ENCODE results near the gene OLIG2. TPM values are rescaled to one million over a fixed set of nuclear protein-coding genes. Genes with fewer than 3 reads are reported as not detected.

OLIG2 gene
- total RNA-seq, 4 donors from 2014 or later: not detected

DNA sequence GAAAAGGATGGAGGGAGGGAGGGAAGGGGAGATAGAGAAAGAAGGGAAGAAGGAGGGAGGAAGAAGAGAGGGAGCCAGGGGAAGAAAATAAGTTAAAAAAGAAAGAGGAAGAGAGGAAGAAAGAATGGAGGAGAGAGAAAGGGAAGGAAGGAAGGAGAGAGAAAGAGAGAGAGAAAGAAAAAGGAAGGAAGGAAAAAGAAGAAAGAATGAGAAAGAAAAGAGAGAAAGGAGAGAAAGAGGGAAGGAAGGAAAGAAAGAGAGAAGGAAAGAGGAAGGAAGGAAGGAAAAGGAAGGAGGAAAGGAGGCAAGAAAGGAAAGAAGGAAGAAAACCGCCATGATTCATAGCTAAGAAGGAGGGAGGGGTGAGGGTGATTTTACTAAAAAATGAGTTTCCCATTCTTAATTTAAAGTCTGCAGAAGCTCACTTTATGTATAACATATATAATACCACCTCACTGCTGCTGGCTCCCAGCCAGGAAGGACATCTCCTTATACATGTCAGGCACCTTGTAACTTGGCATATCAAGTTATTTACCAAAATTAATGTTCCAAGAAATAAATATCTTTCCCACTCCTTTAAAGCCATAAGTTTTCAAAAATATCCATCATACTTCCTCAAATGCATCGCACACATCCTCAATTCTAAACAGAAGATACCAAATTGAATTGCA is 46.0 kb upstream of the OLIG2 start:
- 31 to 53% methylated on average over 2 of the region's 2 CpGs for WGBS, 2 donors (ENCODE audit: low coverage in 1 of 2)
- no peaks in the 10 kb centered on the region for H3K36me3 ChIP-seq
- H3K27ac ChIP-seq: no peak overlapping the region

DNA sequence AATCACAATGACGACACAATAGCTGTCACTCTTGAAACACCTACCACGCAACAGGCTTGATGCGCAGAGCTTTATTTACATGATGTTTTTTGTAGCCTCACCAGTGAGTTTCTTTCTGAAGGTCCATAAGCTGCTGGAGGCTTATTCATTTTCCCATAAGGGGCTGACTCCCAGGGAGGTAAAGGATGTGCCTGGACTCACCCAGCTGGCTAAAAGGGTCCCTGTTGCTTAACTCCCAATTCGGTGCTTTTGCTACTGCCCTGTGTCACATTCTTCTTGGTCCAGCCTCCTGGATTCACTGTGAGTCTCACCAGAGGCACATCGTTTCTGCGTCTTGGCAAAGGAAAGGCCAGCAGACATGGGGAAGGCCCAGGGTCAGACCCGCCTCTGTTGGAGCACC is 44.6 kb upstream of the OLIG2 start:
- H3K4me1 ChIP-seq: no peaks in the 10 kb centered on the region
- no peak overlapping the region for H3K27ac ChIP-seq
- H3K36me3 ChIP-seq: no peaks in the 10 kb centered on the region
- H3K27me3 ChIP-seq: peaks cover 44% of the 10 kb centered on the region
- 85 to 93% methylated on average over 2 to 5 of the region's 7 CpGs for WGBS, 2 donors (ENCODE audit: low coverage in 1 of 2)
- no peak for ATAC-seq
- H3K4me3 ChIP-seq: no peak overlapping the region
- TF ChIP-seq POLR2AphosphoS5 (IDR thresholded peaks at IDR 0.05) (no peak), EP300 (IDR thresholded peaks at IDR 0.05) (no peak), POLR2A (IDR thresholded peaks at IDR 0.05) (no peak)
- TF ChIP-seq, protein P1, sequence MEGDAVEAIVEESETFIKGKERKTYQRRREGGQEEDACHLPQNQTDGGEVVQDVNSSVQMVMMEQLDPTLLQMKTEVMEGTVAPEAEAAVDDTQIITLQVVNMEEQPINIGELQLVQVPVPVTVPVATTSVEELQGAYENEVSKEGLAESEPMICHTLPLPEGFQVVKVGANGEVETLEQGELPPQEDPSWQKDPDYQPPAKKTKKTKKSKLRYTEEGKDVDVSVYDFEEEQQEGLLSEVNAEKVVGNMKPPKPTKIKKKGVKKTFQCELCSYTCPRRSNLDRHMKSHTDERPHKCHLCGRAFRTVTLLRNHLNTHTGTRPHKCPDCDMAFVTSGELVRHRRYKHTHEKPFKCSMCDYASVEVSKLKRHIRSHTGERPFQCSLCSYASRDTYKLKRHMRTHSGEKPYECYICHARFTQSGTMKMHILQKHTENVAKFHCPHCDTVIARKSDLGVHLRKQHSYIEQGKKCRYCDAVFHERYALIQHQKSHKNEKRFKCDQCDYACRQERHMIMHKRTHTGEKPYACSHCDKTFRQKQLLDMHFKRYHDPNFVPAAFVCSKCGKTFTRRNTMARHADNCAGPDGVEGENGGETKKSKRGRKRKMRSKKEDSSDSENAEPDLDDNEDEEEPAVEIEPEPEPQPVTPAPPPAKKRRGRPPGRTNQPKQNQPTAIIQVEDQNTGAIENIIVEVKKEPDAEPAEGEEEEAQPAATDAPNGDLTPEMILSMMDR (IDR thresholded peaks at IDR 0.05): no peak
- no peaks in the 10 kb centered on the region for H3K9me3 ChIP-seq

More for the DNA sequence above, 46.0 kb upstream of the OLIG2 start:
- H3K4me3 ChIP-seq: no peak overlapping the region
- ATAC-seq: no peak
- TF ChIP-seq EP300 (IDR thresholded peaks at IDR 0.05): no peak
- no peak for TF ChIP-seq POLR2A (IDR thresholded peaks at IDR 0.05)
- TF ChIP-seq POLR2AphosphoS5 (IDR thresholded peaks at IDR 0.05): no peak
- TF ChIP-seq, protein P1 (IDR thresholded peaks at IDR 0.05): no peak
- peaks cover 44% of the 10 kb centered on the region for H3K27me3 ChIP-seq
- H3K4me1 ChIP-seq: no peaks in the 10 kb centered on the region
- no peaks in the 10 kb centered on the region for H3K9me3 ChIP-seq

DNA sequence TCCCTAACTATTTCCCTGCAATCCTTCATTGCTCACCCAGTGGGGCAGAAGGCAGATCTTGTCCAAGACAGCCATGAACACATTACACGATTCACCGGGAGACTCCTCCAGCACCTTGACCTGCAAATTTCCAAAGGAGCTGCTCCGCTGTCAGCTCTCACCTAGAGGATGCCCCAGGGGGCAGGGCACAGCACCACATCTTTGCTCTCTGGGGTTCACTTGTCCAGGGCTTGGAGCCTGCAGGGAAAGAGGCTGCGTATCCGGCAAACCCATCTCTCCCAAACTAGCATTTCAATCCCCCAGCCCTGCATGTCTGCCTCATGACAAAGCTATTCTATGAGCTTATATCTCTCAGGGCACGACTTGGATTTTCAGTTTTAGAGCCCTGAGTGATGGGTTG is 35.1 kb upstream of the OLIG2 start:
- Histone ChIP-seq H3K36me3 (no peaks in the 10 kb centered on the region), H3K27me3 (peaks cover 47% of the 10 kb centered on the region), H3K4me1 (no peaks in the 10 kb centered on the region), H3K9me3 (peaks cover 0 to 20% (median 0%) of the 10 kb centered on the region in 3 donors), H3K27ac (no peak overlapping the region), H3K4me3 (no peak overlapping the region)
- TF ChIP-seq POLR2AphosphoS5 (IDR thresholded peaks at IDR 0.05) (no peak), POLR2A (IDR thresholded peaks at IDR 0.05) (no peak), EP300 (IDR thresholded peaks at IDR 0.05) (no peak)
- TF ChIP-seq, protein P1 (IDR thresholded peaks at IDR 0.05): no peak
- WGBS, 2 donors (ENCODE audit: low coverage in 1 of 2): 44% methylated on average over 5 of the region's 6 CpGs; no CpG with 5 or more reads in 1 of the 2 donors
- ATAC-seq: no peak

DNA sequence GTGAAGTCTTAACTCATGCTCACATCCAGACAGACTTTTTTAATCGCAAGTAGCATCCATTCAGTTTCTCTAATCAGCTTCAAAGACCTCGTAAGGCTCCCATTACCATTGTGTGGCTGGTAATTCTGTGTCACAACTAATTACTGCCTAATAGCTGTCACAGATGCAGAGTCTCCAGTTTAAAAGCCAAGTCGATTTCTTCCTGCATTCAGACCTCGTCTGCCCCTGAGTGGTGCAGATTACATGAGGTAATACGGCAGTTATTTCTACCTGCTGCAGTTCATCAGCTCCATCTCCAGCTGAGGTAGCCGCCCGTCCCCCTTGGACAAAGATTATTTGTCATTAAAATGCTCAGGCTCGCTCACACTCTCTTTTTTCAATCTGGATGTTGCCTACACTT is 34.4 kb upstream of the OLIG2 start:
- WGBS, 2 donors (ENCODE audit: low coverage in 1 of 2): 29 to 49% methylated on average over 7 to 8 of the region's 8 CpGs
- Histone ChIP-seq H3K27ac (no peak overlapping the region), H3K27me3 (peaks cover 48% of the 10 kb centered on the region), H3K36me3 (no peaks in the 10 kb centered on the region), H3K4me3 (no peak overlapping the region), H3K4me1 (no peaks in the 10 kb centered on the region), H3K9me3 (peaks cover 0 to 20% (median 0%) of the 10 kb centered on the region in 3 donors)
- ATAC-seq: no peak
- TF ChIP-seq, protein P1 (IDR thresholded peaks at IDR 0.05): no peak
- TF ChIP-seq POLR2A (IDR thresholded peaks at IDR 0.05): no peak
- no peak for TF ChIP-seq POLR2AphosphoS5 (IDR thresholded peaks at IDR 0.05)
- no peak for TF ChIP-seq EP300 (IDR thresholded peaks at IDR 0.05)

DNA sequence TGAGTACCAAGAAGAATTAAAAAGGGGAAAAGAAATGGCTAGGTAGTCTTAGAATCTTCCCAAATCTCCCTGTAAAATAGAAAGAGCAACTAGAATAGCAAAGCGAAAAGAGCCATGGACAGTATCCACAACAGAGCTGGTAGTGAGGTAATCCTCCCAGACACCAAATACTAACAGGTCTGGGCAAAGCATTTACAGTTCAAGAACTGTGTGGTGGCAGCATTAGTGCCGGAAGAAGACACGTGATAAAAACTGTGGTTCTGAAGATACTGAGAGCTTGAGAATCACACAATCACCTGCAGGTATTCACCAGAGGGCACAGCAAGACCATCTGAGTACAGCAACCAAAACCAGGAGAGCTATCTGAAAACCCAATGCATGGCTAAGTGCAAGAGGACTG is 31.8 kb upstream of the OLIG2 start:
- Histone ChIP-seq H3K4me1 (no peaks in the 10 kb centered on the region), H3K36me3 (no peaks in the 10 kb centered on the region), H3K27me3 (peaks cover 50% of the 10 kb centered on the region), H3K9me3 (peaks cover 0 to 5% (median 0%) of the 10 kb centered on the region in 3 donors), H3K4me3 (no peak overlapping the region), H3K27ac (no peak overlapping the region)
- TF ChIP-seq POLR2A (IDR thresholded peaks at IDR 0.05): no peak
- TF ChIP-seq, protein P1 (IDR thresholded peaks at IDR 0.05): no peak
- 43 to 51% methylated on average over 3 of the region's 3 CpGs for WGBS, 2 donors (ENCODE audit: low coverage in 1 of 2)
- no peak for ATAC-seq

Data from gastroesophageal sphincter (tissue), 4 donors.